HG02759 (cell line): Measurements from ENCODE around the gene PRDM16.

Experiments
- ATAC-seq: cut with Tn5 transposase; IDR thresholded peaks from one replicate; pipeline ENCODE4 v1.9.1; 2021; ENCODE audit warnings: mild to moderate bottlenecking, moderate library complexity; ENCODE audit not compliant: unreplicated experiment

Gene PRDM16

GRCh38 chr1:3137111-3138100 is 68.4 kb downstream of the PRDM16 start:
- ATAC-seq = no peak

GRCh38 chr1:3138623-3139151 is 69.7 kb downstream of the PRDM16 start:
- ATAC-seq = no peak

- no peak for ATAC-seq
These were observed 70.4 kb downstream of the PRDM16 start for GRCh38 chr1:3139451-3139852.

GRCh38 chr1:3139871-3140361 is 70.9 kb downstream of the PRDM16 start:
- ATAC-seq = no peak

GRCh38 chr1:3140437-3140836 is 71.4 kb downstream of the PRDM16 start:
- no peak for ATAC-seq

- no peak for ATAC-seq
These were observed 72.1 kb downstream of the PRDM16 start for GRCh38 chr1:3141129-3141528.

GRCh38 chr1:3141836-3142235 is 72.8 kb downstream of the PRDM16 start:
- ATAC-seq = no peak

- no peak for ATAC-seq
These were observed 73.2 kb downstream of the PRDM16 start for GRCh38 chr1:3142236-3142635.

- ATAC-seq = no peak
These were observed 73.7 kb downstream of the PRDM16 start for GRCh38 chr1:3142751-3143150.

- ATAC-seq = no peak
These were observed 76.7 kb downstream of the PRDM16 start for GRCh38 chr1:3145532-3146325.

GRCh38 chr1:3146458-3146857 is 77.5 kb downstream of the PRDM16 start:
- no peak for ATAC-seq

- no peak for ATAC-seq
These were observed 77.9 kb downstream of the PRDM16 start for GRCh38 chr1:3146907-3147306.

GRCh38 chr1:3148171-3148570 is 79.2 kb downstream of the PRDM16 start:
- no peak for ATAC-seq

GRCh38 chr1:3149277-3149676 is 80.3 kb downstream of the PRDM16 start:
- ATAC-seq = no peak

GRCh38 chr1:3151456-3151855 is 82.5 kb downstream of the PRDM16 start:
- ATAC-seq = no peak

- no peak for ATAC-seq
These were observed 83.1 kb downstream of the PRDM16 start for GRCh38 chr1:3152143-3152542.

- no peak for ATAC-seq
These were observed 84.2 kb downstream of the PRDM16 start for GRCh38 chr1:3153197-3153596.

- ATAC-seq = no peak
These were observed 85.1 kb downstream of the PRDM16 start for GRCh38 chr1:3153902-3154795.

GRCh38 chr1:3155056-3155925 is 86.3 kb downstream of the PRDM16 start:
- no peak for ATAC-seq

- no peak for ATAC-seq
These were observed 86.9 kb downstream of the PRDM16 start for GRCh38 chr1:3155926-3156220.
